ENCODE measurements around the gene FBXO15.
A peak's percentile ranks its signal among the peaks of the same experiment; 100 is the strongest.

FBXO15 gene

GRCh38 chr18:74123200-74123599, 24.4 kb downstream of the FBXO15 start:
- Histone ChIP-seq H3K27me3 (ENCODE audit: insufficient read depth, low read length) (no peaks in the 10 kb centered on the region), H3K36me3 (ENCODE audit: insufficient read depth, low read length) (no peaks in the 10 kb centered on the region), H3K4me3 (ENCODE audit: low read length) (no peak overlapping the region), H2AFZ (ENCODE audit: low read depth, low read length) (no peak overlapping the region), H3K9me3 (ENCODE audit: low read length) (no peaks in the 10 kb centered on the region), H3K4me1 (ENCODE audit: insufficient read depth, low read length) (peaks cover 13% of the 10 kb centered on the region)

GRCh38 chr18:74116633-74117554, 30.7 kb downstream of the FBXO15 start:
- H3K36me3 ChIP-seq (ENCODE audit: insufficient read depth, low read length), result no peaks in the 10 kb centered on the region
- no peaks in the 10 kb centered on the region for H3K9me3 ChIP-seq (ENCODE audit: low read length)
- no peak overlapping the region for H3K4me3 ChIP-seq (ENCODE audit: low read length)
- H2AFZ ChIP-seq (ENCODE audit: low read depth, low read length), result no peak overlapping the region
- H3K27me3 ChIP-seq (ENCODE audit: insufficient read depth, low read length), result no peaks in the 10 kb centered on the region
- no peaks in the 10 kb centered on the region for H3K4me1 ChIP-seq (ENCODE audit: insufficient read depth, low read length)

- Histone ChIP-seq H3K4me3 (ENCODE audit: low read length) (no peak overlapping the region), H3K36me3 (ENCODE audit: insufficient read depth, low read length) (no peaks in the 10 kb centered on the region), H3K27me3 (ENCODE audit: insufficient read depth, low read length) (no peaks in the 10 kb centered on the region), H2AFZ (ENCODE audit: low read depth, low read length) (no peak overlapping the region), H3K9me3 (ENCODE audit: low read length) (no peaks in the 10 kb centered on the region), H3K4me1 (ENCODE audit: insufficient read depth, low read length) (no peaks in the 10 kb centered on the region)
These were observed 32.6 kb downstream of the FBXO15 start for GRCh38 chr18:74115046-74115445.

GRCh38 chr18:74114116-74114515, 33.5 kb downstream of the FBXO15 start:
- no peaks in the 10 kb centered on the region for H3K27me3 ChIP-seq (ENCODE audit: insufficient read depth, low read length)
- H3K36me3 ChIP-seq (ENCODE audit: insufficient read depth, low read length), result no peaks in the 10 kb centered on the region
- no peak overlapping the region for H2AFZ ChIP-seq (ENCODE audit: low read depth, low read length)
- H3K9me3 ChIP-seq (ENCODE audit: low read length), result no peaks in the 10 kb centered on the region
- H3K4me3 ChIP-seq (ENCODE audit: low read length), result no peak overlapping the region
- H3K4me1 ChIP-seq (ENCODE audit: insufficient read depth, low read length), result no peaks in the 10 kb centered on the region

GRCh38 chr18:74113711-74114110, 33.9 kb downstream of the FBXO15 start:
- H3K4me3 ChIP-seq (ENCODE audit: low read length), result no peak overlapping the region
- no peaks in the 10 kb centered on the region for H3K4me1 ChIP-seq (ENCODE audit: insufficient read depth, low read length)
- no peak overlapping the region for H2AFZ ChIP-seq (ENCODE audit: low read depth, low read length)
- H3K27me3 ChIP-seq (ENCODE audit: insufficient read depth, low read length), result no peaks in the 10 kb centered on the region
- H3K9me3 ChIP-seq (ENCODE audit: low read length), result no peaks in the 10 kb centered on the region
- no peaks in the 10 kb centered on the region for H3K36me3 ChIP-seq (ENCODE audit: insufficient read depth, low read length)

GRCh38 chr18:74110976-74111375, 36.7 kb downstream of the FBXO15 start:
- H3K27me3 ChIP-seq (ENCODE audit: insufficient read depth, low read length), result no peaks in the 10 kb centered on the region
- H3K36me3 ChIP-seq (ENCODE audit: insufficient read depth, low read length), result no peaks in the 10 kb centered on the region
- H3K9me3 ChIP-seq (ENCODE audit: low read length), result no peaks in the 10 kb centered on the region
- H3K4me1 ChIP-seq (ENCODE audit: insufficient read depth, low read length), result no peaks in the 10 kb centered on the region
- H2AFZ ChIP-seq (ENCODE audit: low read depth, low read length), result no peak overlapping the region
- H3K4me3 ChIP-seq (ENCODE audit: low read length), result no peak overlapping the region

- Histone ChIP-seq H3K36me3 (ENCODE audit: insufficient read depth, low read length) (no peaks in the 10 kb centered on the region), H2AFZ (ENCODE audit: low read depth, low read length) (no peak overlapping the region), H3K27me3 (ENCODE audit: insufficient read depth, low read length) (no peaks in the 10 kb centered on the region), H3K4me3 (ENCODE audit: low read length) (no peak overlapping the region), H3K4me1 (ENCODE audit: insufficient read depth, low read length) (no peaks in the 10 kb centered on the region), H3K9me3 (ENCODE audit: low read length) (no peaks in the 10 kb centered on the region)
These were observed 37.5 kb downstream of the FBXO15 start for GRCh38 chr18:74110149-74110548.

GRCh38 chr18:74108460-74108859, 39.2 kb downstream of the FBXO15 start:
- Histone ChIP-seq H3K4me3 (ENCODE audit: low read length) (no peak overlapping the region), H3K9me3 (ENCODE audit: low read length) (no peaks in the 10 kb centered on the region), H3K36me3 (ENCODE audit: insufficient read depth, low read length) (no peaks in the 10 kb centered on the region), H2AFZ (ENCODE audit: low read depth, low read length) (no peak overlapping the region), H3K27me3 (ENCODE audit: insufficient read depth, low read length) (no peaks in the 10 kb centered on the region), H3K4me1 (ENCODE audit: insufficient read depth, low read length) (no peaks in the 10 kb centered on the region)

GRCh38 chr18:74097803-74098202, 49.8 kb downstream of the FBXO15 start:
- no peaks in the 10 kb centered on the region for H3K4me1 ChIP-seq (ENCODE audit: insufficient read depth, low read length)
- H3K9me3 ChIP-seq (ENCODE audit: low read length), result no peaks in the 10 kb centered on the region
- no peaks in the 10 kb centered on the region for H3K27me3 ChIP-seq (ENCODE audit: insufficient read depth, low read length)
- H3K4me3 ChIP-seq (ENCODE audit: low read length), result no peak overlapping the region
- H3K36me3 ChIP-seq (ENCODE audit: insufficient read depth, low read length), result no peaks in the 10 kb centered on the region
- H2AFZ ChIP-seq (ENCODE audit: low read depth, low read length), result no peak overlapping the region

GRCh38 chr18:74092922-74093321, 54.7 kb downstream of the FBXO15 start:
- no peaks in the 10 kb centered on the region for H3K4me1 ChIP-seq (ENCODE audit: insufficient read depth, low read length)
- no peaks in the 10 kb centered on the region for H3K36me3 ChIP-seq (ENCODE audit: insufficient read depth, low read length)

GRCh38 chr18:74084184-74084855, 63.3 kb downstream of the FBXO15 start:
- peaks cover 10% of the 10 kb centered on the region for H3K4me1 ChIP-seq (ENCODE audit: insufficient read depth, low read length)
- no peaks in the 10 kb centered on the region for H3K36me3 ChIP-seq (ENCODE audit: insufficient read depth, low read length)
- no peaks in the 10 kb centered on the region for H3K9me3 ChIP-seq (ENCODE audit: low read length)
- H3K27me3 ChIP-seq (ENCODE audit: insufficient read depth, low read length), result no peaks in the 10 kb centered on the region
- H3K4me3 ChIP-seq (ENCODE audit: low read length), result no peak overlapping the region
- no peak overlapping the region for H2AFZ ChIP-seq (ENCODE audit: low read depth, low read length)

More at GRCh38 chr18:74092922-74093321, 54.7 kb downstream of the FBXO15 start:
- Histone ChIP-seq H3K27me3 (ENCODE audit: insufficient read depth, low read length) (no peaks in the 10 kb centered on the region), H2AFZ (ENCODE audit: low read depth, low read length) (no peak overlapping the region), H3K9me3 (ENCODE audit: low read length) (no peaks in the 10 kb centered on the region), H3K4me3 (ENCODE audit: low read length) (no peak overlapping the region)

GRCh38 chr18:74083557-74083952, 64.1 kb downstream of the FBXO15 start:
- Histone ChIP-seq H3K4me3 (ENCODE audit: low read length) (no peak overlapping the region), H3K4me1 (ENCODE audit: insufficient read depth, low read length) (peaks cover 10% of the 10 kb centered on the region), H3K36me3 (ENCODE audit: insufficient read depth, low read length) (no peaks in the 10 kb centered on the region), H3K27me3 (ENCODE audit: insufficient read depth, low read length) (no peaks in the 10 kb centered on the region), H3K9me3 (ENCODE audit: low read length) (no peaks in the 10 kb centered on the region), H2AFZ (ENCODE audit: low read depth, low read length) (no peak overlapping the region)

GRCh38 chr18:74082742-74083556, 64.7 kb downstream of the FBXO15 start:
- Histone ChIP-seq H3K27me3 (ENCODE audit: insufficient read depth, low read length) (no peaks in the 10 kb centered on the region), H2AFZ (ENCODE audit: low read depth, low read length) (peak overlapping the region; percentile 20), H3K9me3 (ENCODE audit: low read length) (no peaks in the 10 kb centered on the region), H3K4me3 (ENCODE audit: low read length) (no peak overlapping the region), H3K4me1 (ENCODE audit: insufficient read depth, low read length) (peaks cover 10% of the 10 kb centered on the region), H3K36me3 (ENCODE audit: insufficient read depth, low read length) (no peaks in the 10 kb centered on the region)

All from neuron (in vitro differentiated cells).